ENCODE data around the gene USP48.
A peak's percentile ranks its signal among the peaks of the same experiment; 100 is the strongest.
"Not testable (repeated sequence)": the region's sequence is repeated elsewhere in the genome, so short reads cannot be mapped to it uniquely, and the experiment has no call there.

The USP48 gene

GRCh38 chr1:21816602-21817302 lies 33.8 kb upstream of the USP48 start:
- peak; percentile 50 for DNase-seq (ENCODE audit: low spot score)
- FAIRE-seq: no peak

GRCh38 chr1:21815724-21816321 lies 32.9 kb upstream of the USP48 start:
- no peak for FAIRE-seq

DNA sequence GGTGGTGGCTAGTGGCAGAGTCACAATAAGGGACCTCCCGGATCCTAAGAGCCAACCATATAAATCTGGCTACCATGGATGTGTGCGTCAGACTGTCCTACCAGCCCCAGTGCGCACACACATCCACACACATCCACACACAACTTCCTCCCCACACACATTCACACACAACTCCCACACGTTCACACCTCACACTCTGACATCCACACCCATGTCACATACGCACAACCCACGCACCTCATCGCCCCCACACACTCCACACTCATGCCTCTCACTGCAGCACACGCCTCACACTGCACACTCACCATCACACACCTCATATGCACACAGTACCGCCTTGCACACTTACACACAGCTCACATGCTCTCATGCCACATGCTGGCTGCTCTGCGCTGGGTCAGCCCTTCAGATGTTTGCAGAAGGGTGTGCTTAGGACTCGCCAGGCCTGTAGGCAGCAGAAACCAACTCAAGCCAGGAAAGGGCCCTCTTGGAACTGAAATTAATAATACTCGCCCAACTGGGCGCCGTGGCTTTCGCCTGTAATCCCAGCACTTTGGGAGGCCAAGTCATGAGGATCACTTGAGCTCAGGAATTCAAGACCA lies 32.1 kb upstream of the USP48 start:
- DNase-seq (ENCODE audit: low spot score) (no peak), FAIRE-seq (peak; percentile 94)

More at GRCh38 chr1:21815724-21816321, 32.9 kb upstream of the USP48 start:
- DNase-seq (ENCODE audit: low spot score): no peak

GRCh38 chr1:21814241-21814918 lies 31.4 kb upstream of the USP48 start:
- FAIRE-seq (no peak), DNase-seq (ENCODE audit: low spot score) (no peak)

GRCh38 chr1:21813542-21813941 lies 30.6 kb upstream of the USP48 start:
- DNase-seq (ENCODE audit: low spot score) (no peak), FAIRE-seq (no peak)

GRCh38 chr1:21811875-21812305 lies 28.9 kb upstream of the USP48 start, which contains the start of gene LDLRAD2:
TSS of gene LDLRAD2 (plus strand) at chr1:21812265. CDS start at chr1:21812452, 187 bp downstream.
- FAIRE-seq (no peak), DNase-seq (ENCODE audit: low spot score) (no peak)

DNA sequence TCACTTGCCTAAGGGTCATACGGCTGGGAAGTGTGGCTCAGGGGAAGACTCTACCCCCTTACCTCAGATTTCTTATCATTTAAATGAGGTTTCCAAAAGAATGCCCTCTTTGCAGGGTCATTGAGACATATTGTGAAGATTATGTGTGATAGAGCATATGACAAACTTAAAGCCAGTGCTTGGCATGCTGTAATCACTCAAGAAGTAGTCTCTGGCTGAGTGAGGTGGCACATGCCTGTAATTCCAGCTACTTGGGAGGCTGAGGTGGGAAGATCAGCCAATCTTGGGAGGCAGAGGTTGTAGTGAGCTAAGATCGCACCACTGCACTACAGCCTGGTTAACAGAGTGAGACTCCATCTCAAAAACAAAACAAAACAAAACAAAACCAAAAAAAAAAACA lies 21.6 kb upstream of the USP48 start:
- DNase-seq (ENCODE audit: low spot score) (no peak), FAIRE-seq (no peak)

- FAIRE-seq (no peak), DNase-seq (ENCODE audit: low spot score) (no peak)
Measured at GRCh38 chr1:21801100-21801499, 18.2 kb upstream of the USP48 start.

- FAIRE-seq: no peak
- no peak for DNase-seq (ENCODE audit: low spot score)
Measured at GRCh38 chr1:21799730-21800129, 16.8 kb upstream of the USP48 start.

GRCh38 chr1:21795075-21795474 lies 12.1 kb upstream of the USP48 start:
- DNase-seq (ENCODE audit: low spot score) (no peak), FAIRE-seq (no peak)

DNA sequence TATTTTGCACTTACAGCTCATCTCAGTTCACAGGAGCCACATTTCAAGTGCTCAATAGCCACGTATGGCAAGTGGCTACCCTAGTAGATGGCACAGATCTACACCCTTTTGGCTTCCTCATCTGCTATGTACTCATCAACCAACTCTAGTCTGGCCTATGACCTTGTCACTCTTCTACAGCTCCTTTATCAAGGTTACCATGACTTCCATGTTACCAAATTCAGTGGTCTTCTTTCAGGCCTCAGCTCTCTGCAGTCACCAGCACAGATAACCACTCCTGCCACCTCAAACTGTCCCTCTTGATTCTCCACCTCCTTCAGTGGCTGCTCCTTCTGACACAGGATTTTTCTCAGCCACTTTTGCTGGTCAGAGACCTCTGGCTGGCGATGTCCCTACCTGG lies 11.7 kb upstream of the USP48 start:
- no peak for FAIRE-seq
- DNase-seq (ENCODE audit: low spot score): no peak

DNA sequence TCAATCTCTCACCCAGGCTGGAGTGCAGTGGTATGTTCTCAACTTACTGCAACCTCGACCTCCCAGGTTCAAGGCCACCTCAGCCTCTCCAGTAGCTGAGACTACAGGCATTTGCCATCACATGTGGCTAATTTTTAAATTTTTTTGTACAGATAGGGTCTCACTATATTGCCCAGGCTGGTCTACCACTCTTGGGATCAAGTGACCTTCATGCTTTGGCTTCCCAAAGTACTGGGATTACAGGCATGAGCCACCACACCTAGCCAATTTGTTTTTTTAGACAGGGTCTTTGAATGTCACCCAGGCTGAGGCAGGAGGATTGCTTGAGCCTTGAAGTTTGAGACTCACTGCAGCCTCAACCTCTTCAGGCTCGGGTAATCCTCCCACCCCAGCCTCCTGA lies 10.2 kb upstream of the USP48 start:
- DNase-seq (ENCODE audit: low spot score) (no peak), FAIRE-seq (no peak)

DNA sequence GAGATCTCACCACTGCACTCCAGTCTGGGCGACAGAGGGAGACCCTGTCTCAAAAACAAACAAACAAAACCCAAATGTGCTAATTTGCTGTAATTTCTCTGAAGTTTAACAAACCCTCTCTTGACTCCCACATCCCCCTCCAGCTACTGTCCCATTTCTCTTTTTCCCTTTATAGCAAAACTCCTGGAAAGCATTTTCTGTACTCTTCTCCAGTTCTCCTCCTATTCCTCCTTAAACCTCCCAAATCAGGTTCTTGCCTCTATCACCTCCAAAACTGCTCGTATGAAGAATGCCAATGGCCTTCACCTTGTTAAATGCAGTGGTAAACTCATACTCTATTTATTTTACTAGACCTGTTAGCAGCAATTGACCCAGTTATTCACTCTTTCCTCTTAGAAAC lies 3.7 kb upstream of the USP48 start:
- DNase-seq (ENCODE audit: low spot score): no peak
- no peak for FAIRE-seq

GRCh38 chr1:21785764-21786163 lies 2.8 kb upstream of the USP48 start:
- FAIRE-seq; DNase-seq (ENCODE audit: low spot score): not testable (repeated sequence)

GRCh38 chr1:21783679-21784603 lies 992 bp upstream of the USP48 start:
- FAIRE-seq: no peak
- no peak for DNase-seq (ENCODE audit: low spot score)

DNA sequence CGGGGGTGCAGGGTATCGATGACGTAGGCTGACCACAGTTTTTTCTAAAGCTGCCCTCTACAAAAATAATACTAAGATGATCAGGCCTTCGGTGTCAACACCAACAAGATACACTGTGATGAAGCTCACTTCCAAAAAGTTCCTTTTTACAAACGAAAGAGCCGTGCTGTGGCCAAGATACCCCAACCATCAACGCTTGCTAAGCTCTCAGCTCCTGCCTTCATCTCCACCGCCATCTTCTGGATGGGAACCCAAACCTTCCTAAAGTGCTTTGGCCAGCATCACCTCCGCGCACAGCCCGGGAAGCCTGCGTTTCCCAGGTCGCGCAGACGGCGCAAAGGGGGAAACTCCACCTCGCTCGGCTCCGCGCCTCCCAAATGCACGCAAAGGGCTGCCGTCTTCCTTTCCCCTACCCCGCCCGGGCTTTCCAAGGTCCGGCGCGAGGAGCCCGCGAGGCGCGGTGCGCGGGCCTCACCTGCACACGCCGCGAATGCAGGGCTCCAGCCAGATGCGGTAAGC lies 541 bp downstream of the USP48 start:
- DNase-seq (ENCODE audit: low spot score): peak; percentile 27
- no peak for FAIRE-seq

DNA sequence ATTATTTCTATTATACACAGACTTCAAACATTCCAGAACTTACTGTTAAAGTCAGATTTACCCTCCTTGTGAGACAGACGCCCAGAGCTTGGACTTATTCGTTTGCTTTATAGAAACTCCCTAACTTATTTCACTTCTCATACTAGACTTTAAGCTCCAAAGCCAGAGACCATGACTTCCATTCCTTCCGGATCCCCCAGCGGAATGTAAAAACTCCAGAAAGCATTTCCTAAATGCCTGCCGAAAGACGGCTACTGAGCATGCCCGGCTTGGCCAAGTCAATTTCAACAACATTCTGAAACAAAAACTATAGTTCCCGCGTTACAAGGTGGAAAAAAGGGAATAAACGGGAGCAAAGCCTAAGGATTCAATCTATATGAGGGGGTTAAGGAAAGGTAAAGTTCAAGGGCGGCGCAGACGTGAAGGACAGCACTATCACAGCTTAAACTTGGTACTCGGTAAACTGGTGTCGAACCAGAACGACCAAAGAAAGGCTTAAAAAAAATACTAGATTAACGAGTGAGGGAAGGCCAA lies 1.1 kb downstream of the USP48 start:
- DNase-seq (ENCODE audit: low spot score) (no peak), FAIRE-seq (no peak)

GRCh38 chr1:21779613-21780521 lies 3.1 kb downstream of the USP48 start:
- no peak for FAIRE-seq

GRCh38 chr1:21778405-21778727 lies 4.6 kb downstream of the USP48 start:
- no peak for FAIRE-seq
- DNase-seq (ENCODE audit: low spot score): no peak

More at GRCh38 chr1:21779613-21780521, 3.1 kb downstream of the USP48 start:
- DNase-seq (ENCODE audit: low spot score): no peak
